IMR-90 (cell line): ENCODE data around the gene CD34. TPM values are rescaled to one million over a fixed set of nuclear protein-coding genes. Genes with fewer than 3 reads are reported as not detected.

Experiments used
- ATAC-seq: fragments of 200-7000 bp; cut with Tn5 transposase; 2 replicates; pipeline ENCODE4 v1.9.1; 2020; ENCODE audit warnings: low read depth, mild to moderate bottlenecking, moderate library complexity
- BruUV-seq: library from RNA; stranded (reverse); fragments of 400-500 nt; replicated peaks from 2 replicates; lab custom pipeline; 2021; lab: Mats Ljungman, UMichigan
- CTCF ChIA-PET: fragments of 300-600 bp; formaldehyde crosslinking; extraction: SDS; loops from one replicate; lab custom pipeline; 2021; ENCODE audit warnings: antibody characterized with exemption; lab: Yijun Ruan, JAX
- POLR2A ChIA-PET: fragments of 300-600 bp; sonication (Branson Sonifier 250); formaldehyde crosslinking; loops from one replicate; lab custom pipeline; 2022; ENCODE audit warnings: antibody characterized with exemption; ENCODE audit not compliant: unreplicated experiment; lab: Charles Lee
- DNase-seq: peaks from one replicate; pipeline ENCODE4 v3.0.0; 2013
- H2AFZ ChIP-seq: replicated peaks from 2 replicates; pipeline ENCODE3; 2013; ENCODE audit warnings: low read length, mild to moderate bottlenecking; ENCODE audit not compliant: poor library complexity
- H2AK5ac ChIP-seq: 2 replicates; pipeline ENCODE4 v1.6.1; 2013; ENCODE audit warnings: low read depth, low read length, inconsistent platforms
- H2AK9ac ChIP-seq: replicated peaks from 2 replicates; pipeline ENCODE3; 2013; ENCODE audit warnings: mild to moderate bottlenecking, low read depth, low read length, moderate library complexity; ENCODE audit not compliant: poor library complexity
- H2BK120ac ChIP-seq: 2 replicates; pipeline ENCODE4 v1.6.1; 2013; ENCODE audit warnings: low read depth, low read length, inconsistent platforms
- H2BK15ac ChIP-seq: 3 replicates; pipeline ENCODE4 v1.6.1; 2013; ENCODE audit warnings: low read depth, low read length, inconsistent platforms
- H2BK20ac ChIP-seq: 2 replicates; pipeline ENCODE4 v1.6.1; 2013; ENCODE audit warnings: low read depth, mild to moderate bottlenecking, inconsistent platforms, low read length, moderate library complexity
- H2BK5ac ChIP-seq: 2 replicates; pipeline ENCODE4 v1.6.1; 2013; ENCODE audit warnings: mild to moderate bottlenecking, low read depth, low read length, inconsistent platforms; ENCODE audit not compliant: poor library complexity, severe bottlenecking
- H3K14ac ChIP-seq: replicated peaks from 2 replicates; pipeline ENCODE4 v1.6.1; 2013; ENCODE audit warnings: low read depth, low read length, inconsistent platforms
- H3K18ac ChIP-seq: 2 replicates; pipeline ENCODE4 v1.6.1; 2013; ENCODE audit warnings: low read depth, low read length, control low read depth
- H3K23ac ChIP-seq: 2 replicates; pipeline ENCODE4 v1.6.1; 2013; ENCODE audit warnings: low read depth, low read length, inconsistent platforms
- H3K27ac ChIP-seq: 2 replicates; pipeline ENCODE4 v1.5.1; 2013; ENCODE audit warnings: mild to moderate bottlenecking, control low read depth, low read length; ENCODE audit not compliant: insufficient read depth
- H3K27me3 ChIP-seq: 2 replicates; pipeline ENCODE4 v1.6.1; 2013; ENCODE audit warnings: low read length; ENCODE audit not compliant: control insufficient read depth, insufficient read depth
- H3K36me3 ChIP-seq: 2 replicates; pipeline ENCODE4 v1.6.1; 2013; ENCODE audit warnings: low read length, mixed read lengths; ENCODE audit not compliant: control insufficient read depth, insufficient read depth
- H3K4ac ChIP-seq: 2 replicates; pipeline ENCODE4 v1.6.1; 2013; ENCODE audit warnings: low read depth, low read length, inconsistent platforms
- H3K4me1 ChIP-seq: 2 replicates; pipeline ENCODE4 v1.6.1; 2013; ENCODE audit warnings: low read length, mixed read lengths; ENCODE audit not compliant: control insufficient read depth, insufficient read depth
- H3K4me2 ChIP-seq: 2 replicates; pipeline ENCODE4 v1.6.1; 2013; ENCODE audit warnings: low read depth, mild to moderate bottlenecking, control low read depth, low read length, moderate library complexity
- H3K4me3 ChIP-seq: 2 replicates; pipeline ENCODE4 v1.5.1; 2013; ENCODE audit warnings: low read depth, mild to moderate bottlenecking, control low read depth, low read length, moderate library complexity; ENCODE audit not compliant: insufficient read depth
- H3K56ac ChIP-seq: 2 replicates; pipeline ENCODE4 v1.6.1; 2013; ENCODE audit warnings: low read length, inconsistent platforms; ENCODE audit not compliant: insufficient read depth; ENCODE audit errors: extremely low read depth
- H3K79me1 ChIP-seq, 2 experiments: 2 replicates each; pipeline ENCODE4 v1.6.1; 2013; ENCODE audit warnings: low read length in 2 of 2, inconsistent platforms in 1 of 2, low read depth in 1 of 2
- H3K9ac ChIP-seq: 2 replicates; pipeline ENCODE4 v1.6.1; 2013; ENCODE audit warnings: low read depth, low read length, control low read depth
- H3K9me1 ChIP-seq: 2 replicates; pipeline ENCODE4 v1.6.1; 2013; ENCODE audit warnings: low read length, inconsistent platforms; ENCODE audit not compliant: insufficient read depth
- H3K9me3 ChIP-seq: 2 replicates; pipeline ENCODE4 v1.6.1; 2013; ENCODE audit warnings: low read length; ENCODE audit not compliant: control insufficient read depth, insufficient read depth
- H4K20me1 ChIP-seq: 2 replicates; pipeline ENCODE4 v1.6.1; 2013; ENCODE audit warnings: low read length, inconsistent platforms; ENCODE audit not compliant: insufficient read depth
- H4K5ac ChIP-seq: 2 replicates; pipeline ENCODE4 v1.6.1; 2013; ENCODE audit warnings: mild to moderate bottlenecking, low read depth, low read length, control low read depth
- H4K8ac ChIP-seq, 2 experiments: 2 replicates each; pipeline ENCODE4 v1.6.1; 2013; ENCODE audit warnings: low read depth in 2 of 2, low read length in 2 of 2, control low read depth in 1 of 2, inconsistent platforms in 1 of 2
- H4K91ac ChIP-seq: 2 replicates; pipeline ENCODE4 v1.6.1; 2013; ENCODE audit warnings: low read depth, low read length, inconsistent platforms; ENCODE audit not compliant: insufficient read depth
- BHLHE40 ChIP-seq: fragments of 150-350 bp; IDR thresholded peaks from 2 replicates; pipeline ENCODE4 v1.6.1; 2016; ENCODE audit warnings: mild to moderate bottlenecking, low read depth, low read length
- CEBPB ChIP-seq: IDR thresholded peaks from 2 replicates; pipeline ENCODE4 v1.6.1; 2012; ENCODE audit warnings: low read depth, low read length, improper control_type of control experiment
- CHD1 ChIP-seq: IDR thresholded peaks from 2 replicates; pipeline ENCODE4 v1.6.1; 2012; ENCODE audit warnings: low read depth, low read length, improper control_type of control experiment
- CTCF ChIP-seq: conservative IDR thresholded peaks from 2 replicates; pipeline ENCODE4 v1.5.1; 2012; ENCODE audit warnings: mild to moderate bottlenecking, low read depth, low read length, improper control_type of control experiment
- ELK1 ChIP-seq: fragments of 150-350 bp; IDR thresholded peaks from 2 replicates; pipeline ENCODE4 v1.6.1; 2016; ENCODE audit warnings: low read depth, mild to moderate bottlenecking, low read length, moderate library complexity, borderline replicate concordance
- FOS ChIP-seq: fragments of 150-350 bp; IDR thresholded peaks from 2 replicates; pipeline ENCODE4 v1.6.1; 2016; ENCODE audit warnings: low read depth, low read length
- MAZ ChIP-seq: IDR thresholded peaks from 2 replicates; pipeline ENCODE4 v1.6.1; 2012; ENCODE audit warnings: low read depth, mild to moderate bottlenecking, low read length, improper control_type of control experiment, moderate library complexity, borderline replicate concordance
- MXI1 ChIP-seq: IDR thresholded peaks from 2 replicates; pipeline ENCODE4 v1.6.1; 2012; ENCODE audit warnings: low read depth, mild to moderate bottlenecking, low read length, moderate library complexity, borderline replicate concordance
- NFE2L2 ChIP-seq: fragments of 150-350 bp; IDR thresholded peaks from 2 replicates; pipeline ENCODE4 v1.6.1; 2016; ENCODE audit warnings: low read depth, mild to moderate bottlenecking, low read length
- POLR2A ChIP-seq: IDR thresholded peaks from 2 replicates; pipeline ENCODE4 v1.6.1; 2012; ENCODE audit warnings: mild to moderate bottlenecking, low read depth, low read length
- RAD21 ChIP-seq: IDR thresholded peaks from 2 replicates; pipeline ENCODE4 v1.6.1; 2012; ENCODE audit warnings: low read length, improper control_type of control experiment
- RCOR1 ChIP-seq: IDR thresholded peaks from 2 replicates; pipeline ENCODE4 v1.6.1; 2012; ENCODE audit warnings: mild to moderate bottlenecking, low read length, improper control_type of control experiment; ENCODE audit not compliant: insufficient replicate concordance
- RFX5 ChIP-seq: IDR thresholded peaks from 2 replicates; pipeline ENCODE4 v1.8.0; 2012; ENCODE audit warnings: low read depth, mild to moderate bottlenecking, low read length, moderate library complexity
- SMC3 ChIP-seq: fragments of 150-350 bp; IDR thresholded peaks from 2 replicates; pipeline ENCODE4 v1.6.1; 2016; ENCODE audit warnings: low read depth, mild to moderate bottlenecking, antibody characterized with exemption, low read length, moderate library complexity
- USF2 ChIP-seq: fragments of 150-350 bp; IDR thresholded peaks from 2 replicates; pipeline ENCODE4 v1.6.1; 2017; ENCODE audit warnings: mild to moderate bottlenecking, antibody characterized with exemption, low read length, low read depth
- WGBS, 2 experiments: methylation state at CpG; one replicate each; pipeline versions ENCODE4 v1.1.5 to v1.1.7; 2013; ENCODE audit warnings: missing lambda C conversion rate in 2 of 2; ENCODE audit not compliant: insufficient read length in 1 of 2; ENCODE audit errors: extremely low coverage in 2 of 2; 5-methylcytosine and 5-hydroxymethylcytosine counted together
- dilution Hi-C: fragments of 300-500 bp; cut with HindIII; formaldehyde crosslinking; loops from one replicate; pipeline ENCODE4 v1.14.3; 2018; ENCODE audit warnings: low sequenced_read_pairs; ENCODE audit not compliant: unreplicated experiment
- in situ Hi-C: fragments of 300-500 bp; cut with MboI; formaldehyde crosslinking; loops from 3 replicates; pipeline ENCODE4 v1.14.3; 2019; ENCODE audit warnings: low sequenced_read_pairs, inconsistent platforms, mixed read lengths
- intact Hi-C: fragments of 100-400 bp; cut with micrococcal nuclease; formaldehyde crosslinking; loops from 2 replicates; pipeline ENCODE4 v1.10.0; 2022
- polyA plus RNA-seq, 3 experiments: library from polyadenylated mRNA; depleted of rRNA; stranded (reverse); fragments of >200 nt; gene quantifications; 2 replicates each; pipeline ENCODE4 v1.2.3, GENCODE V29; 2012; ENCODE audit warnings: low replicate concordance in 1 of 3
- total RNA-seq: library from RNA; depleted of rRNA; stranded (reverse); fragments of >200 nt; gene quantifications from 2 replicates; pipeline ENCODE4 v1.2.3, GENCODE V29; 2012

The CD34 gene
- total and polyA plus RNA-seq, 2 of the 4 experiments (the other 2 are of a cell fraction): 0.14 TPM; not detected in 1

GRCh38 chr1:207908107-207908734, 2.7 kb downstream of the CD34 start:
- no TSS peak for BruUV-seq
- Histone ChIP-seq H3K9me3 (no peaks in the 10 kb centered on the region), H3K56ac (no peak overlapping the region), H4K5ac (no peak overlapping the region), H3K9me1 (no peaks in the 10 kb centered on the region), H4K91ac (no peak overlapping the region), H4K20me1 (no peaks in the 10 kb centered on the region), H2BK15ac (no peak overlapping the region), H3K23ac (no peak overlapping the region), H3K27me3 (peaks cover 22% of the 10 kb centered on the region), H2AK9ac (no peak overlapping the region), H2BK5ac (no peak overlapping the region), H3K18ac (no peak overlapping the region), H3K9ac (no peak overlapping the region), H3K36me3 (no peaks in the 10 kb centered on the region), H3K4me2 (no peak overlapping the region), H2BK20ac (no peak overlapping the region), H3K4me1 (no peaks in the 10 kb centered on the region), H2AK5ac (no peak overlapping the region), H2AFZ (no peak overlapping the region), H3K4me3 (no peak overlapping the region), H3K14ac (no peak overlapping the region), H3K4ac (no peak overlapping the region), H4K8ac (no peak overlapping the region), H3K79me1 (no peaks in the 10 kb centered on the region), H2BK120ac (no peak overlapping the region), H3K27ac (no peak overlapping the region)
- DNase-seq (no peak), ATAC-seq (no peak)
- dilution Hi-C loops (no loop called here), in situ Hi-C loops (no loop called here), intact Hi-C loops (no loop called here)
- WGBS, 2 experiments: no CpG with 5 or more reads among the region's 7 CpGs
- TF ChIP-seq MXI1: no peak
- TF ChIP-seq CHD1: no peak
- no peak for TF ChIP-seq RAD21
- TF ChIP-seq USF2: no peak
- TF ChIP-seq MAZ: no peak
- no peak for TF ChIP-seq CEBPB
- no peak for TF ChIP-seq ELK1
- no peak for TF ChIP-seq RFX5
- no peak for TF ChIP-seq NFE2L2
- TF ChIP-seq SMC3: no peak
- TF ChIP-seq RCOR1: no peak
- no peak for TF ChIP-seq BHLHE40
- TF ChIP-seq FOS: no peak
- no peak for TF ChIP-seq CTCF
- TF ChIP-seq POLR2A: no peak
- POLR2A ChIA-PET: no interaction called here
- CTCF ChIA-PET: interaction anchor here (0.9 kb wide), 1 partner anchor 23 kb away, joined by 3 read pairs; no protein-coding TSS in a partner anchor
